Transverse colon (tissue), 4 donors: ENCODE measurements around the gene IL3. TPM values are rescaled to one million over a fixed set of nuclear protein-coding genes. Genes with fewer than 3 reads are reported as not detected.

ENCODE experiments used
- DNase-seq: peaks from one replicate; pipeline ENCODE4 v3.0.0-alpha.2; 2019
- H3K27ac ChIP-seq, 4 donors: fragments of 200-600 bp; sonication (generic); 2 replicates each; pipeline ENCODE4 v1.5.1; 2016 to 2018; ENCODE audit warnings: inconsistent platforms in 4 of 4
- H3K27me3 ChIP-seq: fragments of 200-600 bp; sonication (generic); 2 replicates; pipeline ENCODE4 v1.5.1; 2017; ENCODE audit warnings: inconsistent platforms
- H3K36me3 ChIP-seq, 4 donors: fragments of 200-600 bp; sonication (generic); 2 replicates each; pipeline ENCODE4 v1.5.1; 2017 to 2019; ENCODE audit warnings: inconsistent platforms in 4 of 4
- H3K4me1 ChIP-seq, 4 donors: fragments of 200-600 bp; sonication (generic); 2 replicates each; pipeline ENCODE4 v1.5.1; 2017 to 2020; ENCODE audit warnings: inconsistent platforms in 4 of 4
- H3K4me3 ChIP-seq, 4 donors: fragments of 200-600 bp; sonication (generic); 1 replicate in 1 of 4; 2 replicates in 3 of 4; pipeline versions ENCODE4 v1.5.1 to v1.6.1; 2017 to 2019; ENCODE audit warnings: inconsistent platforms in 4 of 4
- H3K9me3 ChIP-seq, 2 donors: fragments of 200-600 bp; sonication (generic); 2 replicates each; pipeline ENCODE4 v1.5.1; 2017 to 2019; ENCODE audit warnings: inconsistent platforms in 2 of 2
- CTCF ChIP-seq, 5 experiments: fragments of 200-600 bp in 3 of 5; fragments of 450-650 bp in 2 of 5; sonication (generic) in 3 of 5; IDR thresholded peaks; 1 replicate in 2 of 5; 2 replicates in 3 of 5; pipeline ENCODE4 v1.5.1; 2016 to 2017; ENCODE audit warnings: antibody characterized with exemption in 5 of 5, inconsistent platforms in 3 of 5, mild to moderate bottlenecking in 2 of 5, moderate library complexity in 1 of 5
- EP300 ChIP-seq: sonication (generic); formaldehyde crosslinking; IDR thresholded peaks from one replicate; pipeline ENCODE4 v1.6.1; 2017; ENCODE audit warnings: antibody characterized with exemption, low read depth
- POLR2A ChIP-seq: fragments of 450-650 bp; IDR thresholded peaks from one replicate; pipeline ENCODE4 v1.6.1; 2016; ENCODE audit warnings: antibody characterized with exemption, mild to moderate bottlenecking, moderate library complexity
- POLR2AphosphoS5 ChIP-seq, 3 donors: sonication (generic); formaldehyde crosslinking; IDR thresholded peaks; one replicate each; pipeline ENCODE4 v1.6.1; 2016; ENCODE audit warnings: antibody characterized with exemption in 3 of 3
- WGBS, 2 donors: methylation state at CpG; one replicate each; pipeline ENCODE4 v1.1.5; 2018; ENCODE audit warnings: low coverage in 1 of 2; 5-methylcytosine and 5-hydroxymethylcytosine counted together
- in situ Hi-C, 4 donors: fragments of 200-750 bp; cut with MboI; loops; one replicate each; pipeline versions ENCODE4 v1.15.0 to v1.15.1; 2017; ENCODE audit warnings: low sequenced_read_pairs in 3 of 4, low pct_ligation_motif_present in 1 of 4, low pct_unique_long_range_greater_than_20kb in 1 of 4
- intact Hi-C: fragments of 100-400 bp; cut with DNase I; formaldehyde crosslinking; loops from one replicate; pipeline ENCODE4 v1.15.1; 2023; ENCODE audit warnings: low total_unique reads
- total RNA-seq, 4 donors: library from RNA; depleted of rRNA; stranded (reverse); fragments of >200 nt; gene quantifications; one replicate each; pipeline ENCODE4 v1.1.0, GENCODE V29; 2016

The IL3 gene
- total RNA-seq, 4 donors from 2014 or later = not detected

GRCh38 chr5:132066871-132067270, 6.4 kb downstream of the IL3 start:
- no peaks in the 10 kb centered on the region for H3K36me3 ChIP-seq
- DNase-seq = no peak
- no peaks in the 10 kb centered on the region for H3K4me1 ChIP-seq
- in situ Hi-C loops (no loop called here), intact Hi-C loops (no loop called here)
- no peak overlapping the region for H3K27ac ChIP-seq
- WGBS, 2 donors = 93 to 99% methylated on average over 4 of the region's 4 CpGs
- no peak for TF ChIP-seq POLR2AphosphoS5 (IDR thresholded peaks at IDR 0.05)
- TF ChIP-seq POLR2A = no peak
- TF ChIP-seq EP300 = no peak
- TF ChIP-seq CTCF (IDR thresholded peaks at IDR 0.05) = no peak
- no peaks in the 10 kb centered on the region for H3K9me3 ChIP-seq
- H3K4me3 ChIP-seq = no peak overlapping the region
- H3K27me3 ChIP-seq = no peaks in the 10 kb centered on the region

- intact Hi-C loops = no loop called here
- Histone ChIP-seq H3K27me3 (no peaks in the 10 kb centered on the region), H3K9me3 (no peaks in the 10 kb centered on the region), H3K4me3 (no peak overlapping the region), H3K27ac (no peak overlapping the region), H3K36me3 (no peaks in the 10 kb centered on the region), H3K4me1 (no peaks in the 10 kb centered on the region)
- TF ChIP-seq CTCF (IDR thresholded peaks at IDR 0.05) (no peak), POLR2A (no peak), EP300 (no peak), POLR2AphosphoS5 (IDR thresholded peaks at IDR 0.05) (no peak)
- WGBS, 2 donors = 87% methylated on average over 11 of the region's 11 CpGs; no CpG with 5 or more reads in 1 of the 2 donors
- in situ Hi-C loops = no loop called here
- DNase-seq = no peak
These were observed 7.0 kb downstream of the IL3 start for GRCh38 chr5:132067451-132067850.

- Histone ChIP-seq H3K36me3 (no peaks in the 10 kb centered on the region), H3K9me3 (no peaks in the 10 kb centered on the region), H3K4me1 (no peaks in the 10 kb centered on the region), H3K27ac (no peak overlapping the region), H3K4me3 (no peak overlapping the region), H3K27me3 (no peaks in the 10 kb centered on the region)
- 86 to 93% methylated on average over 3 to 13 of the region's 13 CpGs for WGBS, 2 donors
- TF ChIP-seq EP300 (no peak), CTCF (IDR thresholded peaks at IDR 0.05) (no peak), POLR2A (no peak), POLR2AphosphoS5 (IDR thresholded peaks at IDR 0.05) (no peak)
- intact Hi-C loops = no loop called here
- DNase-seq = no peak
- in situ Hi-C loops = no loop called here
These were observed 7.7 kb downstream of the IL3 start for GRCh38 chr5:132067941-132068808.

- in situ Hi-C loops (no loop called here), intact Hi-C loops (no loop called here)
- Histone ChIP-seq H3K9me3 (no peaks in the 10 kb centered on the region), H3K36me3 (no peaks in the 10 kb centered on the region), H3K27me3 (no peaks in the 10 kb centered on the region), H3K4me3 (no peak overlapping the region), H3K4me1 (no peaks in the 10 kb centered on the region), H3K27ac (no peak overlapping the region)
- WGBS, 2 donors = 90% methylated on average over 9 of the region's 10 CpGs; no CpG with 5 or more reads in 1 of the 2 donors
- no peak for TF ChIP-seq CTCF (IDR thresholded peaks at IDR 0.05)
- TF ChIP-seq EP300 = no peak
- TF ChIP-seq POLR2A = no peak
- no peak for TF ChIP-seq POLR2AphosphoS5 (IDR thresholded peaks at IDR 0.05)
- no peak for DNase-seq
These were observed 9.1 kb downstream of the IL3 start for GRCh38 chr5:132069561-132069960.
